Tibial nerve (tissue), 4 donors: ENCODE results near the gene L3MBTL3.

Source experiments
- CTCF ChIP-seq, 5 experiments: fragments of 200-600 bp in 3 of 5; fragments of 450-650 bp in 2 of 5; sonication (generic) in 3 of 5; IDR thresholded peaks; one replicate each; pipeline ENCODE4 v1.5.1; 2016 to 2019; ENCODE audit warnings: antibody characterized with exemption in 5 of 5, mild to moderate bottlenecking in 3 of 5, moderate library complexity in 2 of 5
- EP300 ChIP-seq, 2 donors: sonication (generic); formaldehyde crosslinking; IDR thresholded peaks; one replicate each; pipeline ENCODE4 v1.6.1; 2017; ENCODE audit warnings: antibody characterized with exemption in 2 of 2, mild to moderate bottlenecking in 1 of 2
- POLR2A ChIP-seq, 2 donors: fragments of 450-650 bp; IDR thresholded peaks; one replicate each; pipeline ENCODE4 v1.6.1; 2017; ENCODE audit warnings: antibody characterized with exemption in 2 of 2, mild to moderate bottlenecking in 2 of 2, moderate library complexity in 2 of 2

GRCh38 chr6:130119211-130119610 is 100.8 kb downstream of the L3MBTL3 start:
- TF ChIP-seq POLR2A (IDR thresholded peaks at IDR 0.05) (no peak), CTCF (IDR thresholded peaks at IDR 0.05) (no peak), EP300 (IDR thresholded peaks at IDR 0.05) (no peak)
